Epithelial cell of prostate (primary cell): ENCODE data around the gene PTPRG.
A peak's percentile ranks its signal among the peaks of the same experiment; 100 is the strongest.

ENCODE experiments used
- DNase-seq: peaks from one replicate; pipeline ENCODE4 v3.0.0-alpha.2; 2011; ENCODE audit warnings: low read depth, low spot score
- H3K27ac ChIP-seq: fragments of 450-650 bp; 2 replicates; pipeline ENCODE4 v1.5.1; 2017; ENCODE audit warnings: mild to moderate bottlenecking

PTPRG gene

DNA sequence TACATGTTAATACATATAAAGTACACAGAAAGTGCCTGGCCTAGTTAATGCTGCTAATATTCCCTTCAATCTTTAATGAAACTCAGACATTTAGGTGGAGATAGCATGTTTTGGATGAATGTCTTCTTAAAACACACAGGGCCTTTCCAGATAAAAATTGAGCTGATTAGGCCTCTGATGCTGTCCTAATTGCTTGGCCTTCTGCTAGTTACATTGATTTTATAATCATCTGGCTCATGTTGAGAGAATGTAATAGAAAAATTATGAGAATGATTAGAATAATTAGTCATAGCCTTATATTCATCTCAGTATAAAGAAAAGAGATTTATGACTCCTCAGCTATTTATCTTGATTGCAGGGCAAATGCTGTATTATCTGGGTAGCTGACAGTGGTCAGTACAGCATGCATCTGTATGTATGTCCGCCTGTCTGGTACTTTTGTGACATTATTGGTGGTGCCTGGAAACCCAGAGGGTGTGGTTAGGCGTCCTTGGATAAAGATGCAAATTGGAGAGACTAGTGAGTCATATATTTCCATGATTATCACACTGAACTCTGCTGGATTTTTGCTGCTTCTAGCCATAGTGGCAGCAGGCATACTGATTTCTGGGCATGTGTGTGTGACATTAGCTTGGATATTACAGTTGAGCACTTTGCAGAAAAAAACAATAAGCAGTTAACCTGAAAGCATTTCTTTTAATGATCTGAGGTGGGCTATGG is 691.2 kb downstream of the PTPRG start:
- DNase-seq, result no peak
- no peak overlapping the region for H3K27ac ChIP-seq

DNA sequence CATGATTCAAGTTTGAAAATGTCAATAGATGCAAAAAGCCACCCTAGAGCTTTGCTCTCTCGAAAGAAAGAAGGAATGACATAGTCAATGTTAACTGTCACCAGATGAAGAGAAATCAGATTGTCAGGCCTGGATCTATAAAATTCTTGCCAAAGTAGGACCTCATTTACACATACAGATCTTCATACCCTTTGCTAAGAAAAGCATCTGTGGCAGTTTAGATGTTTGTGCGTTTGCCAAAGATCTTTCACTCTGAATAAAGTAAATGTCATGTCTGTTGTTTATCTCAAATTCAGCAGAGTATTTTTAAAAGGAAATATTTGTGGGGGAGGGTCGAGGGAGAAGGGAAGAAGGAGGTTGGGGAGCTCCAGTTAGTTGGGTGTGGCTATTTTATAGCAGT is 692.6 kb downstream of the PTPRG start:
- no peak overlapping the region for H3K27ac ChIP-seq
- no peak for DNase-seq

DNA sequence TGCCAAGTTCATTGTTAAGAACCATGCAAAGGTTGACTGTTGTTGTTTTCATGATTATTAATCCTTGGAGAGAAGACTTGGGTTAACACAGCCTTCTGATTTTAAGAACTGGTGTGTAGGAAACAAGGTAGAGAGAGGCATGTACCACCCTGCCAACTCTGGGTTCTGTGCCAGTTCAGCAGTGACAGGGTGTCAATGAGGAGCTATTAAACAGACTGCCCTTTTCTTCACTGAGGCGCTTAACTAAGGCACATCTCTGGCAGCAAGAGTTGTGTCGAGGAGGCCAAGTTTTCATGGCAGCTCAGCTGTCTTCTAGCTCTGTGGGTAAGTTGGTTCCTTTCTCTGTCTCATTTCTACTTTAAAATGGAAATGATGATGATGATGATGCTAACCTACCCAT is 694.4 kb downstream of the PTPRG start:
- no peak overlapping the region for H3K27ac ChIP-seq
- no peak for DNase-seq

DNA sequence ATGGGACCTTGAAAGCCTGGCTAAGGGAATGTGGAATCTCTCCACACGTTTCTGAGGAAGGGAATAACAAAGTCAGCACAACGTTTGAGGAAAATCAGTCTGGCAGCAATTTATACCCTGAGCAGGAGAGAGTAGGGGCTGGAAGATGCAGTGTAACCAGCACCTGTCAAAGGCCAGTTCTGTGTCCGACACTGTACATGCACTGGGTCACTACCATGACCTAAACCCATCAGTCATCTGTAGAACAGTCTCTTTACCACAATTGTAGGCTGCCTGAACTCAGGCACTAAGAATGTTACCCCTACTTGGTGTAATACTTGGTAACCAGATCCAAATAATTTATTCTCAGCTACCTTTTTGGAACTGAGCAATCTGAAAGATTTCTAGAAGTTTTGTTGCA is 698.6 kb downstream of the PTPRG start:
- H3K27ac ChIP-seq, result no peak overlapping the region
- no peak for DNase-seq

DNA sequence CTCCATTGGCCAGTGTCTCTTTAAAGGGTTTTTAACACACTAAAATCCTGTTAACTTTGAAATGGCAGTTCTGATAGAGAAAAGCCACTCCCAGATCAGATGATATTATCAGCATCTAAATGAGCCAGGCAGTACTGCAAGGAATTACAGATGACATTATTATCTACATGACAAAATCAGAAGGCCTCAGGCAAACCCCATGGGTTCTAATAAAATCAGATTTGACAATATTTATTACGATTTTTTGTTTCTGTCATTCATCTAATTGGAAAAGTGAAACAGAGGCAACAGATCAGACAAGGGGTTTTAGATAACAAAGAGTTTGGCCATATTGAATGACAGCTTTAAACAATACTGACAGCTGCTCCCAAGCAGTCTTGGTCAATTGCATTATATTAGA is 699.3 kb downstream of the PTPRG start:
- H3K27ac ChIP-seq, result no peak overlapping the region
- no peak for DNase-seq

DNA sequence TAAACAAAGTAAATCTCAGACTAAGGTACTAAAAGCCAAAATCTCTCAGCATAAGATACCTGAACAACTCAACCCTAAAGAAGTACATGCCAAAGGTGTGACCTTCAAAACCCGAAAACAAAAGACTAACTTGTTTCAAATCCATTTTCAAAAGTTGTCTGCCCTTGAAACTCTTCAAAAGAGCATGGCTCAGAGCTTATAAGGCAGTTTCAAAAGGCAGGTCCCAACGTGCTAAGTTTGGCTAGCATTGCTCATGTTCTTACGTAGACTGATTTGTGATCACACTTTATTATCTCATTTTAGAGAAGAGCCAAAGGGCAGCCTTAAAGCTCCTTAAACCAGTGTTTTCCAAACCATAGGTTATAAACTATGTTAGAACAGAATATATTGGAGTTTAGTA is 699.8 kb downstream of the PTPRG start:
- peak; percentile 73 for DNase-seq
- H3K27ac ChIP-seq, result no peak overlapping the region

DNA sequence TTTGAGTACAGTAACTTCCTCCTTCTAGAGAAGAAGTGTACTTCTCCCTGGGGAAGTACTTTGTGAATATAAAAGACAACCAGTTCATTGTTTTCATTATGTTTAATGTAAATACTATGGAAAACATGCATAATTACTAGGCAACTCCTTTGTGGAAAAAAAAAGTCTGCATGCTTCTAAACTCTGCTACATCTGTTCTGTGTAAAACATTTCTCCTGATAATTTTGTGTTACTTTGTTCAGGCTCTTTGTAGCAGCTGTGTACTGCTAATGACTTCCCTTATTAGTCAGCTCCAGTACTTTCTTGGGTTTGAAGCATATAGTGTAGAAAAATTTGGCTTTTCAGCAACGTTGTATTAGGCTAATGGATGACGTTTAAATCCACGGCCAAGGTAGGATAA is 700.4 kb downstream of the PTPRG start:
- DNase-seq, result no peak
- H3K27ac ChIP-seq, result no peak overlapping the region

DNA sequence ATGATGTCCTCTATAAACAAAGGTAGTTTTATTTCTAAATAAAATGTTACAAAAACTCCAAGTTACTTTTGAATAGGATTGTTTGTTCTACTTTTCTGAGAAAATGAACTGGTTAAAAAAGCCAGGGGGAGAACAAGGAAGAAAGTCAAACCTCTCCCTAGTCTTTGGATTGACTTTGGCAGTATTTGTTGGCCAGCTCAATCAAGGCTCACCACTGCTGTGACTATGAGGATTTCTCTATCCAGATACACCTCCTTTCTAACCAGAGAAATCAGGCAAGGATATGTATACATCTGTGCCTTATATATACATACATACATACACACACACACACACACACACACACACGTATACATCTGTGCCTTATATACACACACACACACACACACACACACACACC is 704.2 kb downstream of the PTPRG start:
- H3K27ac ChIP-seq, result no peak overlapping the region
- DNase-seq, result no peak

DNA sequence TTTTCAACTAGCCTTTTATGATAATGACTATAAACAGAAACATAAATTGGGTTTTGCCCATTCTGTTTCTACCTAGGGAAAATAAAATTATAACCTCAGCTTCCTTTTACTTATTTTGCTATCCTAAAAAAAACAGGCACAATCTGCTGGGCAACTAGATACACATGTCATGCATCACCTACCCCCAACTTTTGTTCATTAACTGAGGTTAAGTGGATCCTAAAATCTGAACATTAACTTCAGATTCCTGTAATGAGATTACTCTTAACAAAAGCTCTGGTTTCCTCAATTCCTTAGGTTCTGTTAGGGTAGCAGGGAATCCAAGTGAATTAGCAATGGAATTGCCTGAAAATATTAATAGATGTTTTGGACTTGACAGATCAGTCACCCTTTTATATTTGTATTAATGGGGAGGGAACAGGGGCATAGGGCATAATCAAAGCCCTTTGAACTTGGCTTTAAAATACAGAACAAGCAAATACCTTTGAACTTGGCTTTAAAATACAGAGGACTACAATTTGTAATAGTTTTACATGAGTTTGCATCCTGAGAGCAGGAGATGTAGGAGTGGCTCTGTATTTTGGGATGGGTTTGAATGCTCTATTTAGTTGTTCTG is 705.4 kb downstream of the PTPRG start:
- no peak overlapping the region for H3K27ac ChIP-seq
- DNase-seq, result no peak

DNA sequence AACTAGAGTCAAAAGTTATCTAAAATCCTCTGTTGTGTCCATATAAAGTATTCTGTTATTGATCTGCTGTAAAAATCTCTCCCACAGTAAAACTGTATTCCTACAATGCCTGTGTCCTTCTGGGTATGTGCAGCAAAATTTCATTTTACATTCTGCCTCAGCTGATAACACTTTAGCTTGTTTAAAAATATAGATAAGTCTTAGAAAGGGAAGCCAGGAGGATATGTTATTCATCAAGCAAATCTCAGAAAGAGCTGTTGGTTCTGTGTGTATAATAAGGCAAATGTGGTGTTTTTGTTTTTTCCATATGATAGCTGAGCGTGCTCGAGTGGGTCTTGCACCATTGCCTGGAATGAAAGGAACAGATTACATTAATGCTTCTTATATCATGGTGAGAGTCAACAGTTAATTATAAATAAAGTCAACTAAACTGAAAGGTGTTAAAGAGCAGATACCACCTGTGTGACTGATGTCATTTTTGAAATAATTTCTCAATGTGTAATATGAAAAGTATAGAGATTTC is 715.3 kb downstream of the PTPRG start:
- no peak overlapping the region for H3K27ac ChIP-seq
- DNase-seq, result no peak

DNA sequence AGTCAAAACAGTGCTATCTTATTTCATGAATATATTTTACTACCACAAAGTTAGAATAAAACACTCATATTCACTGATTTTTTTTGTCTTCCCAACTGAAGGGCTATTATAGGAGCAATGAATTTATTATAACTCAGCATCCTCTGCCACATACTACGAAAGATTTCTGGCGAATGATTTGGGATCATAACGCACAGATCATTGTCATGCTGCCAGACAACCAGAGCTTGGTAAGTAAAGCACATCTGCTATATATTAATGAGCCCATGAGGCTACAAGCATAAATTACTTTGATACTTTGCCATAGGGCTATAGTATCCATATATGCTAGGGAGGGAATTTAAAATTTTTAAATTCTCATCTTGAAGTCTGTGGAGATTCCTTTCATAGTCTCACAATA is 716.1 kb downstream of the PTPRG start:
- H3K27ac ChIP-seq, result no peak overlapping the region
- DNase-seq, result no peak

DNA sequence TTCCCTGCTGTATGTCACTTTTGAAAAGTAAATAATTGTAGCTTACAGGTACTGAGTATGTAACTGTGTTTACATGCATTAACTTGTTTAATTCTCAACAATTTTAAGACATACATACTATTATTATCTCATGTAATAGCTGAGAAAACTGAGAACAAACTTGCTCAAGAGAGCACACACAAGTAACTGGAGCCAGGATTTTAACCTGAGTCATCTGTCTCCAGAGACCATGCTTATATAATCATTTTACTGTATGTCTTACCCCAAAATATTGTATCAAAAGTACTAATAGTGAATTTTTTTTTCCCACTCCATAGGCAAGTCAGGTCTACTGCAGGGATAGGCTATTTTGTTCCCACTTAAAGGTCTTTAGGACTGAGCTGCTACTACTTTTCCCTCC is 716.6 kb downstream of the PTPRG start:
- DNase-seq, result no peak
- no peak overlapping the region for H3K27ac ChIP-seq

DNA sequence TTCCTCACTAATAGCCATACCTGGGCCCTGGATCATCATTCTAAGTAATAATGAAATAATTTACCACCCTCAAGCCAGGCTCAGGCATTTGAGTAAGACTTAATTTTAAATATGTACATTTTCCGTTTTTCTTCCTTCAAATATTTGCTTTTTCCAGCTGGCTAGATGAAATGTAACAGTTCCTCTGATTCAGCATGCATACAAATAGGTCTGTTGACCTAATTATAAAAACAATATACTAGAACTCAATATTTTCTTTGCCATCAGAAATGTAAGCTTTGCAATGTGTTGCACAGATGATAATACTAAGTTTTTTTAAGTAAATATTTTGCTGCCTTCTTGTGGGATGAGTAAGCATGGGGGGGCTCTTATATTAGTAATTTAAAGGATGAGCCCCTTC is 720.4 kb downstream of the PTPRG start:
- DNase-seq, result no peak
- H3K27ac ChIP-seq, result no peak overlapping the region

DNA sequence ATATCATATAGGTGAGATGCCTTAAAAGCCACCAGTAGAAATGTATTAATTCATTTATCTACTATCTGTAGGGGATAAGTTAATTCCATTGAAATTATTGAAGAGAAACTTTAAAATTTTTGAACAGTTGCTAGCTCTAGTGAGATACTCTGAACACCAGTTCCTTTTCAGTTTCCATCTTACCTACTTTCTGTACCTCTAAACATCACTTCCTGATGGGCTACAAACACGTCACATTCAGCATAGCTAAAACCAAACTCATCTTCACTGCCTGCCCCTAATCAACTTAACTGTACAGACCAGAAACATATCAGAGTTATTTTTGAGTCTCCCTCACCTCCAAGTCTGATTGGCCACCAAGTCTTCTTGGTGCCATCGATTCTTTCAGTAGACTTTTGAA is 723.1 kb downstream of the PTPRG start:
- no peak for DNase-seq
- H3K27ac ChIP-seq, result no peak overlapping the region

DNA sequence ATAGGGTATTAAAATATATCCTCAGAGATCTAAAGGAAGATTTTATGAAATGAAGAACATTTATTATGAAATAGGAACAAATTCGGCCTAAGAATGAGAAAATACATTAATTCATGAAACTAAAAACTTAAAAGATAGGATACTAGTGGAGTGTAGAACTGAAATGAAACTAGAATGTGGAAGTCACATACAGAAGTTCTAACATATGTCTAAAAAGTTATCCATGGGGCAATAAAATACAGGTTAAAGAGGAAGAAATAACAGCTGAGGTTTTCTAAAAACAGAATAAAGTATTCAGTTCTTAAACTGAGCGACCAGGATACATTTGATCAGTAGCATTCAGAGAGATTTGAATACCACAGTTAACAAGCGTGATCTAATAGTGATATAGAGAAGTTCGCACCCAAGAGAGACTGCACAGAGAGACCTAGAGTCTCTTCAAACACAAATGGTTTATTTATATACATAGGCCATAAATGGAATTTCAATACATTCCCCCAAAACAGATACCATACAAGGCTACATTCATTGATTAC is 726.1 kb downstream of the PTPRG start:
- DNase-seq, result no peak
- H3K27ac ChIP-seq, result no peak overlapping the region

DNA sequence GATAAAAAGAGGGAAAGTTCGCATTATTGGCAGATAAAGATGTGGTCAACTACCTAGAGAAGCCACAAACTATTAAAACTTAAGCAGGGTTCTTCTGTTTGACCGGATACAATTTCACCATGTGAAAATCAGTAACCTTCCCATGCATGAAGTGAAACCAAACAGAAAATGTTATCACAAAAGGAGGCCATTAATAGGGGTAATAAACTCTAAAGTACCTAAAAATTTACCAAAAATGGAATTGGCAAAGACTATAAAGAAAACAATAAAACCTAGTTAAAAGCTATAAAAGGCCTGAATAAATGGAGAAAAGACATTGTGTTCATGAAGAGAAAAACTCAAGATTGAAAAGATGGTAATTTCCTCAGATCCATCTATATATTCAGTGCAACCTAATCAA is 728.6 kb downstream of the PTPRG start:
- no peak overlapping the region for H3K27ac ChIP-seq
- DNase-seq, result no peak

DNA sequence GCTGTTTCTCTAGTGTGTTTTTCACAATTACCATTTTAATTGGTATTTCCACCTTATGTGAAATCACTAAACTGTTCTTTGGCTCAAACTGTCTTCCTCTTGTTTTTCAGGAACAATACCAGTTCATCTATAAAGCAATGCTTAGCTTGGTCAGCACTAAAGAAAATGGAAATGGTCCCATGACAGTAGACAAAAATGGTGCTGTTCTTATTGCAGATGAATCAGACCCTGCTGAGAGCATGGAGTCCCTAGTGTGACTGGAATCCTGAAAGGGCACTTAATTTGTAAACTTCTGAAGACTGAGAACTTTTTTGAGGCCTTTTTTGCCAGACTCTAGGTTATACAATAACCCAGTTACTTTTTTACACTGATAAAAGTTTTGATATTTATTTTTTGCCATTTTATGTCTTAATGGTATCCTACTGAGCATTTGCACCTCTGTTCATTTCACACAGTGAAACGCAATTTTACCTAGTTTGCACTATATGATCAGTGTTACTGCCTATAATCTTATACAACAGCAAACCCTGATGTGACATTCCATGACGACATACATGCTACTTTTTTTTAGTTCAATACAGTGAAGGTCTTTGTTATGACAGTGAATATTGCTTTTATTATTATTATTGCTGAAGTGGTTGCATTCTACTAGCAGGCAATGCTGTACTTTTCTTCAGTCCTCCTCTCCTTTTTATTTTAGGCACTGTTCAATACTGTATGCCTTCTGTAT is 731.8 kb downstream of the PTPRG start:
- H3K27ac ChIP-seq, result no peak overlapping the region
- DNase-seq, result no peak

DNA sequence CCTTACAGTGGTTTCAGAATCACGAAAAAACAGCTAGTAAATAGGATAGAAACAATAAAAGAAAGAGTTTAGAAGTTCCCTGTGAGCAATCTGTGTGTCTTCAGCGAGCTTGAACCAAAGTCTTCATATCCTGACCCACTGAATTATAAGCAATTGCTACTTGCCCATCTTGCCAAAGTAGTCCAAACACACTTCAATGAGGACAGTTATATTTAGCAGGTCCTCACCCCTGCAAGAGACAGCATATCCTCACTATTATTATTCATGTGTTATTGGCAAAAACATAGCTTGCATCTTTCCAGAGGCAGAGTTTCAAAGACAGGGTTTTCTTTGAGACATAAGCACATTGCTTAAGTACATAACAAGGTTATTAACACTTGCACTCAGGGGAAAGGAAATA is 734.2 kb downstream of the PTPRG start:
- no peak overlapping the region for H3K27ac ChIP-seq
- no peak for DNase-seq

DNA sequence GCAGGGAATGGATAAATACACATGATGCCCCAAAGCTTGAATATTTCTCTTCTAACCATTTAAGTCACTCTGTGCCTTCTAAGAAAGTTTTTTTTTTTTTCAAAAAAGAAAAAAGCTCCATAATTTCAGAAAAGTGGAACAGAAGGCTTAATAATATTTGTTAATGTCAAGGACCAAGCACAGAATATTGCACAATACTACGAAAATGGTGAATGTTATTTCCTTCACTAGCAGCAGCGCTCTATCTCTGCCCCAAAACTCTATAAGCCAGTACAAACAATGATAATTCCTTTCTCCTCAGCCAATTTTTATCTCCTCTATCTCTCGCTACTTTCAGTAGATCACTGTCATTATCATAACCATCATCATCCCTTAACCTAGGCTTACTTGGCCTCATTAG is 739.2 kb downstream of the PTPRG start:
- DNase-seq, result no peak
- no peak overlapping the region for H3K27ac ChIP-seq

DNA sequence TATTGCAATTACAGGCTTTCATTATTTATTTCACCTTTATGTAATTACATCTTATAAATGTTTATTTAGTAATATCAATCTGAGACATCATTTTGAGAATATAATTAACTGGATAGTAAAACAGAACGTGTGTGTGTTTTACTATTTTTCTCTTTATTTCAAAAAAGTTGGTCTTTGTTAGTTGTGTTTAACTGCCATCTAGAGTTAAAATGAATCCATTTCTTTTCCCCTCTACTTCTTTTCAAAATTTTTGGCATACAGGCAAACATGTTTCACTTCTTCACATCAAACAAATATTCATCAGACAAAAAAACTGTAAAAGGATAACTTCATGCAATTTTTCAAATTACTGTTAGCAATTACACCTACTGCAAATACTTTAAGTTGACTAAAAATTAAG is 750.8 kb downstream of the PTPRG start:
- H3K27ac ChIP-seq, result no peak overlapping the region
- no peak for DNase-seq

DNA sequence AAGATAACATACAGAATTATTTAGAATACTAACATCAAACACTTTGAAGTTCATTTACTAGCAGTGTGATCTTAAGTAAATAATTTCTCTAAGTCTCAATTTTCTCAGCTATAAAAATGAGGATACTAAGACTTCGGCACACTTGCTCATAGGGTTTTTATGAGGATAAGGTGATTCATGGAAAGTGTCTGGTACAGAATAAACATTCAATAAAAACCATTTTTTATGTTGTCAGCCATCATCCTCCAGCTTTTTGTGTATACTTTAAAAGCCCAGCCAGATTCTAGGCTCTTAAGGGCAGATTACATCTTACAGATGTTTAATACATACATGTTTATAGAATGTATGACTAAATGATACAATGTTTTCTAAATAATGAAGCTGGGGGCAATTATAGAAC is 755.2 kb downstream of the PTPRG start:
- no peak overlapping the region for H3K27ac ChIP-seq
- DNase-seq, result no peak
